ENCODE measurements around the gene PLEKHF1. TPM values are rescaled to one million over a fixed set of nuclear protein-coding genes. Genes with fewer than 3 reads are reported as not detected.
"Not testable (repeated sequence)": the region's sequence is repeated elsewhere in the genome, so short reads cannot be mapped to it uniquely, and the experiment has no call there.

Gene PLEKHF1
- total and polyA plus RNA-seq, 11 donors, result 7.8 to 46.1 (median 18.0) TPM

DNA sequence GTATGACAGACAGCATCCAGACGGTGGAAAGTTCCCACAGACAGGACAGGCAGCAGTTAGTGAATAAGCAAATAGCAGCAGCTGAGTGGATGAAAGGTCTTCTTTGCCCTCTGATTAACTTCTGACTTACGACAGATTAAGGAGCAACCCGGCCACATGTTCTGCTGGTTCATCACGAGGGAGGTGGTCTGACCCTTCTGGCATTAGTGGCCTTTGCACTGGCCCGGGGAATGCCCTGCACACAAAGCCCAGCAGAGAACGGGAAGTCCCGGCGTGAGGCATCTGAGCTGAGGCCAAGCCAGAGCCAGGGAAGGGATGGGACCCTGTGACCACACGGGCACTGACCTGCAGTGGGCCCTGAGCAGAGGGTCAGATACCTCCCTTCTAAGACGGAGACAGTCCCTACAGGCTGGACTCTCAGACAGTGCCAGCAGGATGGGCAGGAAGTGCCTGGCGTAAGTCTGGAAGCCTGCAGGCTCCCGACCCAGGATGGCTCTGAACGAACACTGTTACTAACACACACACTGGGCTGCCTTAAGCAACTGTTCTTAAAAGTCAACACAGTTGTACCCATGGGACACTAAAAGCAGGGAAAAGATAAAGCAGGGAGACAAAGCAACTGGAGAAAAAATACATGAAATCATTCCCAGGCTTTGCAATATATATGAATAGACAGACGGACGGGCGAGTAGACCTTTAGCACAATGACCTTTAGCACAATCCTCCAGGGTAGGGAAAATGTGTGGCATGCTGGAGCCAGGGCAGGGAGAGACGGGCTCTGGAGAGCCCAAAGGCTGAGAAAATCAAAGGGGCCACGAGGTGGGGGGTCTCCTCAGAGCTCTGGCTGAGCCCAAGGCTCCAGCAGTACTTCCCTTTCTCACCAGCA lies 43.5 kb downstream of the PLEKHF1 start:
- intact Hi-C loops (cut with DNase I), result no loop called here
- H3K27me3 ChIP-seq, result no peaks in the 10 kb centered on the region
- peak; percentile 72 to 79 (median 76) for ATAC-seq
- no peaks in the 10 kb centered on the region for H3K9me3 ChIP-seq
- peak in 2 of 5 donors; percentile 61 to 62 for DNase-seq
- peak overlapping the region in 4 of 12 donors; percentile 0 to 19 (median 11) for H3K4me3 ChIP-seq
- peaks cover 0 to 52% (median 25%) of the 10 kb centered on the region in 12 donors for H3K4me1 ChIP-seq
- no peak for TF ChIP-seq CTCF (IDR thresholded peaks at IDR 0.05)
- no peak for TF ChIP-seq POLR2A (IDR thresholded peaks at IDR 0.05)
- WGBS, 4 donors, result 28 to 63% (median 41%) methylated on average over 15 to 18 of the region's 18 CpGs
- H3K27ac ChIP-seq, result peak overlapping the region; percentile 10 to 81 (median 57)
- H3K36me3 ChIP-seq, result peaks cover 0 to 48% (median 34%) of the 10 kb centered on the region in 9 donors

DNA sequence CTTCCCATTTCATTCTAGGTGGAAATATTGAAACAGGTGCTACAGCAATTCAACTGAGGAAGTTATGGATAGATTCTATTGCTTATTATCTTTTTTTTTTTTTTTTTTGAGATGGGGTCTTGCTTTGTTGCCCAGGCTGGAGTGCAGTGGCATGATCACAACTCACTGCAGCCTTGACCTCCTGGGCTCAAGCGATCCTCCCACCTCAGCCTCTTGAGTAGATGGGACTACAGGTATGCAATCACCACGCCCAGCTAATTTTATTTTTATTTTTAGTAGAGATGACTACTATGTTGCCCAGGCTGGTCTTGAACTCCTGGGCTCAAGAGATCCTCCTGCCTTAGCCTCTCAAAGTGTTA lies 44.2 kb downstream of the PLEKHF1 start:
- ATAC-seq; H3K27me3 ChIP-seq; intact Hi-C loops (cut with DNase I); H3K9me3 ChIP-seq; DNase-seq: not testable (repeated sequence)
- peak overlapping the region in 11 of 12 donors; percentile 10 to 81 (median 59) for H3K27ac ChIP-seq
- peaks cover 0 to 42% (median 28%) of the 10 kb centered on the region in 9 donors for H3K36me3 ChIP-seq
- H3K4me3 ChIP-seq, result peak overlapping the region in 1 of 12 donors; percentile 19
- peaks cover 0 to 58% (median 31%) of the 10 kb centered on the region in 12 donors for H3K4me1 ChIP-seq
- WGBS, 4 donors, result 91 to 95% (median 93%) methylated on average over 2 of the region's 2 CpGs

GRCh38 chr19:29711584-29712132 lies 46.4 kb downstream of the PLEKHF1 start:
- Histone ChIP-seq H3K4me3 (no peak overlapping the region), H3K27ac (peak overlapping the region in 1 of 12 donors; percentile 23), H3K27me3 (no peaks in the 10 kb centered on the region), H3K9me3 (no peaks in the 10 kb centered on the region), H3K4me1 (peaks cover 0 to 62% (median 42%) of the 10 kb centered on the region in 12 donors), H3K36me3 (peaks cover 0 to 19% (median 10%) of the 10 kb centered on the region in 9 donors)
- no peak for DNase-seq
- intact Hi-C loops (cut with DNase I), result loop anchor here in 3 of 10 donors (5.0 to 10.0 kb wide), 2 partner anchors 44 to 47 kb away; partner anchors contain the start of gene PLEKHF1 (in 3 of the 3)
- 74 to 81% (median 76%) methylated on average over 6 of the region's 6 CpGs for WGBS, 4 donors
- TF ChIP-seq CTCF (IDR thresholded peaks at IDR 0.05) (no peak), POLR2A (IDR thresholded peaks at IDR 0.05) (no peak)
- no peak for ATAC-seq

DNA sequence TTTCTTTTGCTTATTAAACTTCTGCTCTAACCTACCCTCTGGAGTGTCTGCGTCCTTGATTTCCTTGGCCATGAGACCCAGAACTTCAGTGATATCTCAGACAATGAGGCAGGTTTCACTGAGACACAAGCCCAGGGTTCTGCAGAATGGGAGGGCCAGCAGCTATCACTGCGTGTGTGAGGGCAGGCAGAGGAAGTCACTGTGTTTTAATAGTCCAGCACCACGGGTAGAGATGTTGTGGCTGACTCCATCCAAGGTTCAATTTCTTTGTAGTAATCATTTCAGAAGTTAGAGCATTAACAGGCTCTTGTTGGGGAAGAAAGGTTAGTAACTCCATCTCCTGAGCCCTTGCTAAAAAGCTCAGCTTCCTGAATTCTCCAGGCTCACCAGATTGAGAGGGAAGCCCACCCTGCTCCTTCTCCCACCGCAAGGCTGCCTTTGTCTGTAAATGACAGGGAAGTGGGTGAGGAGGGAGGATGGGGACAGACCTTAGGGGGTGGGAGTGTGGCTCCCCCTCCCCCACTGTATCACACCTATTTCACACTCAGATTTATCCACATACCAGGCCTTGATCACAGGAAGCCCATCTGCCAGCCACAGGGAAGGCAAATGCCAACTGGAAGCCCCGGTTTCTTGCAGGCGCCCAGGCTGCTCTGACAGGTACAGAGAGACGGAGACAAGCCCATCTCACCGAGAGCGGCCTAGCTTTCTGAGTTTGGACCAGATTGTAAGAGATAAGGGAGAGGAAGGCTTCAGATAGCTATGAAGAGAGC lies 47.7 kb downstream of the PLEKHF1 start:
- peak overlapping the region in 3 of 12 donors; percentile 34 to 94 (median 81) for H3K27ac ChIP-seq
- intact Hi-C loops (cut with DNase I), result loop anchor here in 3 of 10 donors (5.0 to 10.0 kb wide), 2 partner anchors 46 to 48 kb away; partner anchors contain the start of gene PLEKHF1 (in 3 of the 3)
- 69 to 74% (median 72%) methylated on average over 9 of the region's 9 CpGs for WGBS, 4 donors

More for the DNA sequence above, 47.7 kb downstream of the PLEKHF1 start:
- Histone ChIP-seq H3K36me3 (peaks cover 0 to 7% (median 0%) of the 10 kb centered on the region in 9 donors), H3K27me3 (no peaks in the 10 kb centered on the region), H3K9me3 (no peaks in the 10 kb centered on the region), H3K4me3 (peak overlapping the region in 1 of 12 donors; percentile 93), H3K4me1 (peaks cover 0 to 61% (median 43%) of the 10 kb centered on the region in 12 donors)
- ATAC-seq (no peak), DNase-seq (no peak)
- no peak for TF ChIP-seq CTCF (IDR thresholded peaks at IDR 0.05)
- no peak for TF ChIP-seq POLR2A (IDR thresholded peaks at IDR 0.05)
